Inflammatory macrophage (primary cell): ENCODE data around the gene NLGN1.

ENCODE experiments used
- DNase-seq, 2 donors: peaks; one replicate each; pipeline ENCODE4 v3.0.0-alpha.2; 2020 to 2022

The NLGN1 gene

DNA sequence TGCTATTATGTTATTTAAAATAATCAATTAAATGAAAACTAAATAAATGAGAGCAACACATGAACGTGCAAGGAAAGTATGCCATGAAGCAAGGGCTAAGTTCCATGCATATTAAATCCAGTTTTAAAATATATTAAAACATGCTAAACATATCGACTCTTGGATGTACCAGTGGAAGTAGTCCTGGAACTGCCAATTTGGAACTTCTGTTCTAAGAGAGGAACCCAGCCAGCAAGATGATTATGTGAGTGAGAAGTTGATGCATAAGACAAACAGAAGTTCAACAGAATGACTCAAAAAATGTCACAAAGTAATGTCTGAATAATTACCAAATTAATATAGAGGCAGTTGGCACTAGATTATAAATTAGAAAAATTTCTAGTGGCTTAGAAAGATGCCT lies 714.2 kb downstream of the NLGN1 start:
- no peak for DNase-seq

DNA sequence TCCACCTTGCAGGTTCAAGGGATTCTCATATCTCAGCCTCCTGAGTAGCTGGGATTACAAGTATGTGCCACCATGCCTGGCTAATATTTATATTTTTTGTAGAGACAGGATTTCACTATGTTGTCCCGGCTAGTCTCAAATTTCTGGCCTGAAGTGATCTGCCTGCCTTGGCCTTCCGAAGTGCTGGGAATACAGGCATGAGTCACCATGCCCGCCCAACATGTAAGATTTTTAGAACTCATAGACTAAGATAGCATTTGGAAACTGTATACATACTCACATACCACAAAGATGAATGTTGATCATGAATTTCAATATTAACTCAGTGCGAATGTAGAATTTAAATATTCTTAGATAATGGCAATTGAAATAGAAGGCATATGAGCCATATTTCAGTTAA lies 718.9 kb downstream of the NLGN1 start:
- DNase-seq = no peak

DNA sequence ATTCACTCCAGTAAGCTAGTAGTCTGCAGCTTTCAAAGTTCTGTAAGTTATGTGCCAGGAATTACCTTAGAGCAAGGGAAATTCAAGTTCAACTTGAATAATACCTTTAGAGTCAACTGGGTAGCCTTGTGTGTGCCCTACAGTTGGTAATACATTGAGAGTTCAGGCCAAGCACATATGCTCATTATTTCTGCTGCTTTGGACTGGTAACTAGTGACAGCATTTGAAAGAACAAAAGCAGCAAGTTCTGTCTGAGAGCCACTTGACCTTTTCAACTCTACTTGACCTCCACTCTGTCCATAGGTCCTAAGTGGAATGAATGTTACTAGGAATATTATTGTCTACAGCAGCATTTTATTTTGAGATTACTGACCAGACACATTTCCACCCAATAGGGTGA lies 723.5 kb downstream of the NLGN1 start:
- DNase-seq = no peak

DNA sequence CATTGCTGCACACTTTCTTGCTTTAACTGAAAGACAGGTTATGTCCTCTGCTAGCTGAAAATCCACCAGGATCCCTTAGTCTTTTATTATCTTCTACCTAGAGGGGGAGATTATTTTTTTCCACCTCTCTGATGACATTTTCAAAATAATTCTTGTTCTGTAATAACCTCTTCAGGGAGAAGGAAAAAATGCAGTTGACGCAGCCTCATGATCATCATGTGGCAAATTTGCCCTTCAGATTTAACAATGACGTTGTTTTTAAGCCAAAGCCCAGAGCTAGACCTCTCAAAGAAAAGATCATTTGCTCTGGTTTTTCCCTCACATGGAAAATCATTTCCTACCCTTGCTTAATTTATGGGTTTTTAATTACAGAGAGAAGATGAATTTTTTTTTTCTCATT lies 724.9 kb downstream of the NLGN1 start:
- no peak for DNase-seq

DNA sequence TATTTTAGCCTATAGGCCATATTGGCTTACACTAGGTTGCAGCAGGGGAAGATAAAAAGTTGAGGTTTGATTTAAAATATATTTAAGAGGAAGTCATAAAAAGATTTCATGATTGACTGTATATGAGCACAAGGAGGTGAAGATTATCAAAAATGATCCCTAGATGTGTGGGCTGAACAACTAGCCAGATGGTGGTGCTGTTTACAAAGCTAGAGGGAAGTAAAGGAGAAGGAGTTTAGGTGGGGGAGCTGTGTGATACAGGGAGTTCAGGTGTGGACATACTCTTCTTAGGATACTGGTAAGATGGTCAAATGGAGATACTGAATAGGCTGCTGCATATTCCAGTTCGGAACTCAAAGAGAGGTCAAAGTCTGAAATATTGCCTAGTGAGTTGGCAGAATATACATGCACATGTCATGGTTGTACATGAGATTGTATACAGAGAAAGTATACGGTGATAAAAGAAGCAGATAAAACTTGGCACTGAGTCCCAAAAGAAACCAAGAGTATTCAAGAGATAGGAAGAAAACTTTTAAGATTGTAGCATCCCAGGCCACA lies 727.8 kb downstream of the NLGN1 start:
- no peak for DNase-seq

DNA sequence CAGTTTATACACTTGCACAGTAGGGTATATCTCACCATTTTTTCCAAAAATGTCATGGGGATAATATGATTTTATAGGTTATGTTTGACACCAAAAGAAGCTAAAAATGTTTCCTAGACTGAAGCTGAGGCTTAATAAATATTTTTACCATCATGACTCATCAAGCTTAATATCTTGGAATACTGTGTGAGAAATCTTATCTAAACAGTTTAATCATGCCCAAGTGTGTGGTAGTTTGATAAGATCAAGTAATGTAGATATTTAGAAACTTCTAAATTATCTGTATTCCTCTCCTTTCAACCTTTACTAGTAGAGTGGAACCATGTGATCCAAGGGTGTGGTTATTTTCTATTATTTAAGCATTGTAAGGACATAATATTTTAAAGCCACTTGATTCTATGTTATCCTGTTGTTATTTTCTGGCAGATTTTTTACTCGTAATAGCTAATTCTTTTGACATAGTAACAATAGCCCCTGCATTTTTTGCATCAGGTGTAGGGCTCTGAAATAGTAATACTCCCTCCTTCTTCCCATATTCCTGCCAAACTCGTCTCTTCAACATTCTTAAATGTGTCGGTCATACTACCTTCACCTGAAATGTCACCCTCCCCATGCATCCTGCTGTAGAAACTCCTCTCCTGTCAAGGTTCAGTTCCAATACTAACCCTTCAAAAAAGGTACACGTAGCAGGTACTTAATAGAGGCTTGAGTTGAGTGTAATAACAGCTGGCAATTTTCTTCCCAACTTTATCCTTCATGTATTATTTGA lies 729.6 kb downstream of the NLGN1 start:
- no peak for DNase-seq

DNA sequence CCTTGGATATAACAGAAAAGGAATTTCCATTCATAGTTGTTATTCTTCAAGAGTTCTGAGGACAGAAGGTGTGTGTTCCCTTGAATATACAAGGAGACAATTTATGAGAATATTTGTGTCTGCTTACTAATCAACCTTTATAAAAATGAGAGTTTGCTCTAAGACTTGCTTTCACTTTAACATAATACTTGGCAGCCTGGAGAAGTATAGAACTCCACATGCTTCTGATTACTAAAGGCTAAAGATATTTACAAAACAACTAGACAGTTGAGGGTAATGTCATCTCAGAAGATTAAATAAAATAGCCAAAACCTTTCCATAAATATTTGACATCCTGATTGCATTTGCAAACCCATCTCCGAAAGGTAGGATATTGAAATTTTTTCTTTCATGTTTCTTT lies 734.5 kb downstream of the NLGN1 start:
- DNase-seq = no peak

DNA sequence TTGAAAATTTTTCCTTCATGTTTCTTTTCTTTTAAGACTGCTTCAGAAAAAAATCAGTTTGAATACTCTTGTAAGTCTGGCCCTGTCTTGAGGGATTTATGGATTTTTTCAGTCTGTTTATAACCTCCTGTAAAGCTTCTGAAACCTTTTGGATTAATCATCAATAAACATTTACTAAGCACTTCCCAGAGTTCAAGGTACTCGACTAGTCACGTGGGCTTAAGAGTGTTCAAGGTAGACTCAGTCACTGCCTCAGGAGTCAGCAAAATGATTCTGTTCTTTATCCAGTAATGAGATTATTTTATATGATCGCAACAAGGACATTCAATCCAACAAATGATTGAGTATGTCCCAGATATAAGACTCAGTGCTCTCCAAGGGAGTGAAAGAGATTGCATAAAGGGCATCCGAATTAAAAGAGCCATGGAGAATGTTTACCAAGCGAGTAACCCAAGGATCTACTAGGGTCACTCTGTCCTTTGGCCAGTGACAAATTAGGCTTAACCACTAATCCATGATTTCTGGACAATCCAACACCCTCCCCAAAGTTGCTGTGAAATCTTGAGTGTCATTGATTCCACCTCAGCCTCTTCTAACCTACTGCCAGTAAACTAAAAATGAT lies 735.0 kb downstream of the NLGN1 start:
- no peak for DNase-seq

DNA sequence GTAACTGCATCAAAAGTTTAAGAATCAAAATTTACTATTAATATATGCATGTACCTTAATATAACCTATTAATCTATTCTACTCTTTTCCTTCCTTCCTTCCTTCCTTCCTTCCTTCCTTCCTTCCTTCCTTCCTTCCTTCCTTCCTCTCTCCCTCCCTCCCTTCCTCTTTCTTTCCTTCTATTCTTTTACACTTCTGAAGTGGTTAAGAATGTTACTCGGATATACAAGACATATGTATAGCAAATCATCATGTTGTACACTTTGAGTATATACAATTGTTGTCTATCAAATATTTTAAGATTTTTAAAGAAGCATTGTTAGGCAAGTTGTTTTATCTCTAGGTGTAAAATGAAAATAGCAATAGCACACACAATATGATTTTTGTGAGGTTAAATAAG lies 748.5 kb downstream of the NLGN1 start:
- DNase-seq = no peak

DNA sequence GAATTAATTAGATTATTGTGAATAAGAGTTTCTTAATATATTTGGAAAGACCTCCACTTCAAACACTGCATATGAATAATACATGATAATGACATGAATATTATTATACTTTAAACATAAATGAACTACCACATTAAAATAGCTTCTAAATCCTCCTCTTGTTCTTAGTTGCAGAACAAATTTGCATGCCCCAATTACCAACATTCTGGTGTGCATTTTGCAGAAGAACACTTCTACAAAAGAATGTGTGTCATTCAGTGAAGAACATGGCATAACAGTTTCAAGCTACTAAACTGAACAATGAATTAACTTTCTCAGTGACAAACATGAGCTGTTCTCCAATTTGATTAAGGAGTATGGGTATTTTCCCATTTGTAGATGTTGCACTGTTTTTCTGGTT lies 750.3 kb downstream of the NLGN1 start:
- no peak for DNase-seq

DNA sequence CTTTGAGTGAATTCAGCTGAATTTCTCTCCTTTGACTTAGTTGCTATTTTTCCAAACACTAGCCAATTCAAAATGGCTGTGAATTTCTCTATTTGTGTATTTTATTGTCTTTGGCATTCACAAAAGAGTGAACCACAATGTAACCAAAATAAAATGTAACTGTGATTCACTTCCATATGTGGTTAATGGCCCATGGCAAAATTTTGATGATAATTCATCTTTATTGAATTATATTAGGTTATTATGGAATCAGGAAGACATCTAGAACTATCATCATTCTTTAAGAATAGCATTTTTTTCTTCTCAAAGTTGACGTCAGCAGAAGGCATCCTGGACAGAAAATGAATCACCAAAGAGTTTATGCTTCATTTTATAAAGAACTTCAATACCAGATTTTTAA lies 756.3 kb downstream of the NLGN1 start:
- no peak for DNase-seq

DNA sequence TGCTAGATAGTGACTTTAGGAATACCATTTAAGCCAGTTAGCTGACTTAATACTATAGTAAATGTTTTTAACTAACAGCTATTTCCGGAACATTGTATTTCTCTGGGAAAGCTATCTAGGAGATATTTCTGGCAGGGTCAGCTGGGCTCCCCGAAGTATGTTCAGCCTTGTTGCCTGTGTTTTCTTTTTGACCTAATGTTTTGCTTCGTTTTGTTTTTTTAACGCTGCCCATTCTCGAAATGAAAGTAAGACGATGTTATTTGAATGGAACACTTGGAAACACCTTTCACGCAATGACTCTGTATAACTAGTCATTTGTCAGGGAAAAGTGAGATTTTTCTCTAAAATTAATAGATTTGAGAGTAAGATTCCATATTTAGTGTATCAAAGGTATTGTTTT lies 758.7 kb downstream of the NLGN1 start:
- no peak for DNase-seq

DNA sequence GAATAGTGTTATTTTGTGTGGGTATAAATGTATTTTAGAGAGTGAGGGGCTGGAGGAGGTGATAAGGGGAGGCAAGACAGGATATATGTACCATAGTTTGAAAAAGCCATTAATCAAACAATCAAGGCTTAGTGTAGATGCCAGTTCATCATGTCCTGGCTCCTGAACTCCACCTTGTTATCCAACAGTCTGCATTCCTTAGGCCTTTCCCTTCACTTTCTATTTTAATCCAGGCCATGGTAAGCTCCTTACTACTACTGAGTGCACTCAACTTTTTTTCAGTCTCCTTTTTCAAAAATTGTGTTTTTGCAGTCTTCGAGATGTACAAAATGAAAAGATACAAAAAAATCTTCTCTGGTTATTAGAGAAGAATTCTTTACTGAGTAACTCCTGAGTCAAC lies 761.1 kb downstream of the NLGN1 start:
- DNase-seq = no peak

DNA sequence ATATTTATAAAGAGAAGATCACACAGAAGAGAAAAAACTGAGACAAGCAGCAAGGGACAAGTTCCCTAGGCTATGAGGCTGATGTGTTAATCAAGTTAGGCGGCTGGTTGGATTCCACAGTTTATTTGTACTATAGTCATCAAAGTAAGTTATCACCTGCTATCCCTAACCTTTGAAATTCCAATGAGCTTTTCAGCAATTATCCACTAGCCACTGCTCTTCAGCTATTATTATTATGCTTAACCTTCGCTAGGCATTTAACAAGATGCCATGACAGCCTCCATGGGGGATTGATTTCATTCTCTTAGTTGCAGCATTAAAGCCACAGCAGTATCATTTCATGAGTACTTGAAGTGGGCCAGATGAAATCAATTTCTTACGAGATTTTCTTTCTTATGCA lies 762.1 kb downstream of the NLGN1 start:
- DNase-seq = no peak

DNA sequence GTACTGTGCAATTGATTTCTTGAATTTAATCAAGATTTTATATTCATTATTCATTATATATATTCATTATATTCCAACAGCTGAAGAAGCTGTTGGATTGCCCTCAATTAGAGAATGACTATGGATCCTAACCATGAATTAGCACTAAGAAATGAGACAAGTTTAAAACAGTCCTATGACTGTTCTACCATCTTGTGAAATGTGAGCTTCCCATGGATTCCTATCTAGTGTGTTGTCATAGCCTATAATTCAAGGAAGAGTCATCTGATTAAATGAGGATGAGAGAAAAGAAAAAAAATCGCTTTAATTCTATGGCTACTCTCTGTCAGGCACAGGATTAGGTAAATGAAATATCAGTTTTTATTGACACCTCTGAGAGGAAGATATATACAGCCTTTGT lies 765.0 kb downstream of the NLGN1 start:
- no peak for DNase-seq

DNA sequence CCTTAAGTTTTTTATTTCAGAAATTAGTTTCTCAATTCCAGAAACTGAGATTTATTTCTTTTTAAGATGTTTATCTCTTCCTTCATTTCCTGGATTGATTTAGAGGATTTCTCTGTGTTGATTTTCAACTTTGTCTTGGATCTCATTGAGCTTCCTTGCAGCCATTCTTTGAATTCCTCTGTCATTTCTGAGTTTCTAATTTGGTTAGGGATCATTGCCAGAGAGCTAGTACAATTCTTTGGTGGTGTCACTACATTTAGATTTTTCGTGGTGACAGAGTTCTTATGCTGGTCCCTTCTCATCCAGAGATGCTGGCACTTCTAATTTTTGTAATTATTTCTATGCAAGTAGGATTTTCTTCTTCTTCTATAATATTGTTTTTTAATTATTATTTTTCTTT lies 770.5 kb downstream of the NLGN1 start:
- no peak for DNase-seq

DNA sequence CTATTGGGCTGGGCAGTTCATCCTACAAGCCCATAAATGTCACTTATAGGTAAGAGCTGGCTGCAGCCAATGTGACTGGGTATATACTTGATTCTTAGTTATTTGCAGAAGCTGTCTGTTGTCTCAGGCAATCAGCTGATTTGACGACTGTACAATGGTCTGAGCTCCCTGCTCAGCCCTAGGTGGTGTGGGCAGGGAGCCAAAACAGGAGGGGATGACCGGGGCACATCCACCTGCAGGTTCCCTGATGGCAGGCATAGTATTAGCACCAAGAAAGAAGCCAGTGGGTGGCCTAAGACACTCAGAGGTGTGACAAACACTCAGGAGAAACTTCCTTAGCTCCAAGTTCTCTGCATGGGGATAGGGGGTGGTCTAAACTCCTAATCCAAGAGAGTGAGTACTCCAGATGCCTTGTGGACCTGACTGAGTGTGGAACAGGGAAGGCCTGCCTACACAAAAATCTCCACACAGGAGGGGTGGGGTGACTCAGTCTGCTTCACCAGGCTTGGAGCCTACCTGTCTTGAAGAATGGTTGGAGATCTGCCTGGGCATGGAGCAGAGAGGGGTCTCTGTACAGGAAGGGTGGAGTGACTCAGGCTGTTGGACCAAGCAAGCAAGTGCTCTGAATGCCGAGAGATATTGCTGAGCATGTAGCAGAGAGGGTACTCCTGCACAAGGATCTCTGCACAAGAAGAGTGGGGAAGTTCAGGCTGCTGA lies 771.2 kb downstream of the NLGN1 start:
- no peak for DNase-seq

DNA sequence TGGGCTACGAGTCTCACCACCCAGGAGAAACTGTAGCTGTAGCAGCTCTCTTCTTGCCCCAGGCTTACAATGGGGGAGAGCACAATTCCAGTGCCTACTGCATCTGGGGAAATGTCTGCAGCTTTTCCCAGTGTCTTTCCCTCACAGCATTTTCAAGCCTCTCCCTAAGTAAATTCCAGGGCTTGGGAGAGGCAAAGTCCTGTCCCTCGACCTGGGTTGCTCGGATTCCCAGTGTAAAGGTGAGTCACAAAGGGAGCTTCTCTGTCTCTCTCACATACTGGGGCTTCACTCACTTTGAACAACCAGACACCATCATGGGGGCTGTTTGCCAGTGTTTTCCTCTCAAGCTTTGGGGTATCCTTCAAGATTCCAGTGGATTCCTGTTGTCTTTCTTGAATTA lies 772.2 kb downstream of the NLGN1 start:
- DNase-seq = no peak

DNA sequence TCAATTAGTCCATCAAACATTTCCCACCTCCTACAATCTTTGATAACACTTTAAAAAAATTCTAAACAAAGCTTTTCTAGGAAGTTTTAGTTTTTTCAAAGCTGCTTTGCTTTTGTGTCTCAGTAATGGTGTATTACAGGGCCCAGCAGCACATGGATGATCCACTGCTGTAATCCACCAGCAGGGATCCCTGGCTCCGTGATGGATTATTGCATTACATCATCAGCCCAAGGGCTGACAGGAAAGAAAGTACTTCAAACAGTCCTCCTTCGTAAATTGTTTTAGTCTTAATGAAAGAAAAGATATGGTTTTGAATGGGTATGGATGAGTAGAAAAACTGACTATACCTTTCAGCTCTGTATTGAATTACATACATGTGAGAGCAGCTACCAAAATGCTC lies 772.7 kb downstream of the NLGN1 start:
- DNase-seq = no peak

DNA sequence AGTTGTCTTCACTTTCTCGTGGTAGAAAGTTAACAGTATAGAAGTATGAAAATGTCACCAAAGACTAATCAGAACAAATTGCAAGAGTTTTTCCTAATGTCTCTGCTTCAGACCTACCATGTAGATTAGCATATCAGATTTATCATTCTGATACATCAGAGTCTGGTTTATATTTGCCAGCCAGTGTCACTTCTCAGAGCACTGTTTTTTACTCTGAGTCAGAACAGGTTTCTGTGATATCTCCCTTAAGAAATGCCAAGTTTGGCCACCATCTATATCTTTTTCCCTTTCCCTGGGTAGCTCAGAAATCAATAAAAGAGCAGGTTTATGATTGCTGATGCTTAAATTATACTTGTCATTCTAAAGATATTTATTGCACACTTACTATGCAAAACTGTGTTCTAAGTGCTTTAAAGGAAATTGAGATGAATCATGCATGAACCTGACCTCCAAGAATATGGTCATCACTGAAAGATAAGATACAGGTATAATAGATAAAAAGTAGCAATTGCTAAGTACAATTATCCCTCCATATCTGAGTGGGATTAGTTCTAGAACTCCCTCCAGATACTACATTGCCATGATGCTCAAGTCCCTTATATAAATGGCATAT lies 788.9 kb downstream of the NLGN1 start:
- DNase-seq = no peak

DNA sequence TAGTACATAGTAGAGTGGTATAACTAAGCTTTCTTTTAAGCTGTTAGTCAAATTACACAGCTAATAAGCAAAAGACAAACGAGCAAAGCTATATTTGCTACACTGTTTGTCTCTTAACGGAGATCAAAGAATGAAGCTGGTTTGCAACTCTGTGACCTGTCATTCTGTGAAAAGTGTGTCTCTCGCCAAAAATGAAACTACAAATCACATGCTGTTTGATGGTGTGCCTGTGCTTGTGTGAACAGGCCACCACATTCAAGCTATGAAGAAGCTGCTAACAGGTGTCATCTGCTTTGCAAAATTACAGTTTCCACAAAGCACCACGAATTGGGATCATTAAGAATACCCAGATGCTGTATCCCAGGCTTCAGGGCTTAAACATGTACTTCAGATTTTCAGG lies 793.8 kb downstream of the NLGN1 start:
- DNase-seq = no peak

DNA sequence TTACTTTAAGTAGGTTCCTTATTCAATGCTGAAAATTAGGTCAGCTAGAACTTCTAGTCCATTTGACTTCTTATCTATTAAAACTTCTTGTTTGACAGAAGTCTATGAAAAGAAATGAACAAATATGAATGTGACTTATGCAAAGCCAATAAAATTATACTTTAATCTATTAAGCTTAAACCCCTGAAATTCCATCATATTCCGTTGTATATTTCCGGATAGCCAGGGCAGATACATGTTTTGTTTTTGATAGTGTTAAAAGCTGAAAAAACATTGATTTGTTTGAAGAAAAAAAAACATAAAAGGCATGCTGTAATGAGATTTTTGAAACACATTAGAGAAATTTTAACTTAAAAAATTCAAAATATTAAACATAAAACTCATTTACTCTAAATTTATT lies 794.4 kb downstream of the NLGN1 start:
- no peak for DNase-seq

DNA sequence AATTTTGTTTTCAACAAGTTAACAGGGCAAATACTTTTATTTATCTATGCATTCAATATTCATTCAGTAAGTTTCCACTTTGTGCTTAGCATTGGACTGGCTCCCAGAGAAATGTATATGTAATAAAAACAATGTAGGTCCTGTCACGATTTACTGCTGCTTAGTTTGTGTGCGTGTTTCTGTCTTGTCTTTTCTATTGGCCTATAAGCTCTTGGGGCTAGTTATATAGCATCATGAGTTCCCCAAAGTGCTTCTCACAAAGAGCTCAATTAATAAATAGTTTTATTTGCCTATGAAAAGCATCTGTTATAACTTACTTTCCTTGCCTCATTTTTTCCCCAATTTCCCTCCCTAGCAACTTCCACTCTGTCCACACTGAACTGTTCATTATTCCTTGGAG lies 794.9 kb downstream of the NLGN1 start:
- no peak for DNase-seq
